ENCODE measurements around the gene PRKAR2B.

DNA sequence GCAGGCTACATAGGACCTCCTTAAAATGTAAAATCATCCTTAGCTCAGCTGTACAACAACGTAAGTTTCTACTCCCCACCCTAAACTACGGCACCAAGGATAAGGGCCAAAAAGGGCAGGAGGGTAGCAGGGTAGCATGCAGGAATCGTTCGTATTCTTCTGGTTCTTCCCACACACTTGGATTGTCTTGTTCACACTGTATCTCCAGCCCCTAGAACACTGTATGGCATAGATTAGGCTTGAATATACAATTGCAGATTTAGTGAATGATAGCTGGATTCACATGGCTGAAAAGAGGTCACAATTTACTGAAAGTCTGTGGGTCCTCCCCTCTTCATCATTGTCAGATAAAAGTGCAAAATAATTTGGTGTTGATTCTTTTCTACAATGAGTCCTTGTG is 28.2 kb upstream of the PRKAR2B start:
- TF ChIP-seq, protein P1, sequence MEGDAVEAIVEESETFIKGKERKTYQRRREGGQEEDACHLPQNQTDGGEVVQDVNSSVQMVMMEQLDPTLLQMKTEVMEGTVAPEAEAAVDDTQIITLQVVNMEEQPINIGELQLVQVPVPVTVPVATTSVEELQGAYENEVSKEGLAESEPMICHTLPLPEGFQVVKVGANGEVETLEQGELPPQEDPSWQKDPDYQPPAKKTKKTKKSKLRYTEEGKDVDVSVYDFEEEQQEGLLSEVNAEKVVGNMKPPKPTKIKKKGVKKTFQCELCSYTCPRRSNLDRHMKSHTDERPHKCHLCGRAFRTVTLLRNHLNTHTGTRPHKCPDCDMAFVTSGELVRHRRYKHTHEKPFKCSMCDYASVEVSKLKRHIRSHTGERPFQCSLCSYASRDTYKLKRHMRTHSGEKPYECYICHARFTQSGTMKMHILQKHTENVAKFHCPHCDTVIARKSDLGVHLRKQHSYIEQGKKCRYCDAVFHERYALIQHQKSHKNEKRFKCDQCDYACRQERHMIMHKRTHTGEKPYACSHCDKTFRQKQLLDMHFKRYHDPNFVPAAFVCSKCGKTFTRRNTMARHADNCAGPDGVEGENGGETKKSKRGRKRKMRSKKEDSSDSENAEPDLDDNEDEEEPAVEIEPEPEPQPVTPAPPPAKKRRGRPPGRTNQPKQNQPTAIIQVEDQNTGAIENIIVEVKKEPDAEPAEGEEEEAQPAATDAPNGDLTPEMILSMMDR (IDR thresholded peaks at IDR 0.05) = no peak
- TF ChIP-seq EP300 (IDR thresholded peaks at IDR 0.05; ENCODE audit: low read depth) = no peak

All from transverse colon (tissue), 3 donors.